ENCODE measurements around the gene CD300H.

The CD300H gene

DNA sequence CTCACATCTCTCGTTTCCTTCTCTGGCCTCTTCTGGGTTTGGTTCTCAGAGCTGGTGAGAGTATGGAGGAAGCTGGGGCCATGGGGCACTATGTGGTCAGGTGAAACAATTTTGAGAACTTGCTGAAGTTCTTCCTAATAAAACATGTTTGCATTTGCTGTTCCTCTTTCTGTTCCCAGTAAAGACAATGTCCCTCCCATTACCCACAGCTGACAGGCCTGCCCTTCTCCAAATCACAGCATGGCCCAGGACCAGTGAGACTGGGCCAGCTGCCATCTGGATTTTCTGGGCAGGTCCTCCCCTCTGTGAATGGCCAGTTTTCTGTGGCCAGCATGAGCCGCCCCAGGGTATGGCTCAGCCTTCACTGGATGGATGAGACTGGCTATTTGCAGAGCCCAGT is at the start of gene CD300H:
TSS of gene CD300H (minus strand) at position 113 of the 400 bp plus-strand sequence.
- H3K27me3 ChIP-seq = no peaks in the 10 kb centered on the region
- H3K9me3 ChIP-seq (replicated peaks in 1 of 11) = no peaks in the 10 kb centered on the region
- no peaks in the 10 kb centered on the region; a peak in 1 of 22 replicates for H4K20me1 ChIP-seq
- peaks cover 0 to 73% (median 35%) of the 10 kb centered on the region in 10 experiments; a peak in 15 of 20 replicates for H3K4me1 ChIP-seq
- H3K4me3 ChIP-seq = no peak within 1 kb of the TSS
- TF ChIP-seq Cebpa-rat (IDR thresholded peaks at IDR 0.05) = no peak
- peak within 1 kb of the TSS in 6 of 11 experiments; percentile 15 to 87 (median 82); a peak in 11 of 22 replicates for H3K4me2 ChIP-seq
- H3K27ac ChIP-seq = peak within 1 kb of the TSS in 3 of 11 experiments; percentile 46 to 64 (median 62); a peak in 4 of 22 replicates
- H3K9ac ChIP-seq = no peak within 1 kb of the TSS
- H3K36me3 ChIP-seq = no peaks in the 10 kb centered on the region

DNA sequence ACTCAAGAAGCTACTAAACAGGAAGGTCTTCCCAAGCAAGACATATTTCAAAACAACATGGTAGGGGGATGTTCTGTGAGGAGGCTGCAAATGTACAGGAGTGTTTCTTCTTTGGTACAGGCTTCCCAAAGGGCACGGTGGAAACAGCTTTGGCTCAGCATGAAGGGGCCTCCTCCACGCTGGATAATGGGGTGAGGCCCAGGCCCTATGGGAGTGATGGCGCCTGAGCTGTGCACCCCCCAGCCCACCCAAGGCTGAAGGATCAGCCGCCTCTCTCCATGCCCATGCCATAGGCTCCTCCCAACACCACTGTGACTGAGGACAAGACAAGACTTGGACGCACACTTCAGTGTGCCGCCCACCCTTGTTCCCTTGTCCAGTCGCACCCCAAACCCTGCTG is 49.4 kb upstream of the CD300H start:
- Histone ChIP-seq H3K4me1 (peaks cover 14 to 100% (median 80%) of the 10 kb centered on the region in 10 experiments), H3K9ac (no peak overlapping the region; a peak in 1 of 22 replicates), H3K27me3 (peaks cover 0 to 6% (median 0%) of the 10 kb centered on the region in 11 experiments; a peak in 5 of 22 replicates), H4K20me1 (peaks cover 0 to 100% (median 0%) of the 10 kb centered on the region in 11 experiments; a peak in 7 of 22 replicates), H3K27ac (peak overlapping the region in 3 of 11 experiments; percentile 6 to 25 (median 10); a peak in 2 of 22 replicates), H3K9me3 (replicated peaks in 1 of 11) (peaks cover 0 to 7% (median 0%) of the 10 kb centered on the region in 11 experiments; a peak in 1 of 22 replicates), H3K36me3 (peaks cover 0 to 100% (median 0%) of the 10 kb centered on the region in 11 experiments; a peak in 9 of 22 replicates), H3K4me3 (peak overlapping the region in 3 of 10 experiments; percentile 63 to 82 (median 73); a peak in 5 of 20 replicates), H3K4me2 (peak overlapping the region in 10 of 11 experiments; percentile 4 to 98 (median 72); a peak in 17 of 22 replicates)
- no peak for TF ChIP-seq Cebpa-rat (IDR thresholded peaks at IDR 0.05)

GRCh38 chr17:74612046-74612445 is 44.7 kb upstream of the CD300H start:
- Histone ChIP-seq H3K4me3 (peak overlapping the region in 3 of 10 experiments; percentile 37 to 48 (median 43); a peak in 3 of 20 replicates), H3K9ac (peak overlapping the region in 6 of 11 experiments; percentile 42 to 61 (median 55); a peak in 10 of 22 replicates), H3K27me3 (peaks cover 0 to 38% (median 7%) of the 10 kb centered on the region in 11 experiments; a peak in 10 of 22 replicates)

GRCh38 chr17:74610108-74610507 is 42.8 kb upstream of the CD300H start:
- peaks cover 40 to 81% (median 60%) of the 10 kb centered on the region in 10 experiments for H3K4me1 ChIP-seq
- H3K4me2 ChIP-seq = peak overlapping the region in 3 of 11 experiments; percentile 5 to 86 (median 12); a peak in 3 of 22 replicates
- no peak for TF ChIP-seq Cebpa-rat (IDR thresholded peaks at IDR 0.05)
- H3K9me3 ChIP-seq (replicated peaks in 1 of 11) = peaks cover 10 to 21% (median 12%) of the 10 kb centered on the region in 11 experiments; a peak in 16 of 22 replicates
- H3K9ac ChIP-seq = no peak overlapping the region
- peaks cover 0 to 58% (median 0%) of the 10 kb centered on the region in 11 experiments; a peak in 9 of 22 replicates for H3K36me3 ChIP-seq
- H4K20me1 ChIP-seq = peaks cover 0 to 66% (median 0%) of the 10 kb centered on the region in 11 experiments; a peak in 7 of 22 replicates
- peaks cover 0 to 57% (median 22%) of the 10 kb centered on the region in 11 experiments; a peak in 16 of 22 replicates for H3K27me3 ChIP-seq
- no peak overlapping the region for H3K4me3 ChIP-seq
- H3K27ac ChIP-seq = no peak overlapping the region

More at GRCh38 chr17:74612046-74612445, 44.7 kb upstream of the CD300H start:
- TF ChIP-seq Cebpa-rat (IDR thresholded peaks at IDR 0.05) = no peak
- Histone ChIP-seq H3K4me1 (peaks cover 23 to 81% (median 60%) of the 10 kb centered on the region in 10 experiments), H3K36me3 (peaks cover 0 to 74% (median 0%) of the 10 kb centered on the region in 11 experiments; a peak in 9 of 22 replicates), H3K4me2 (peak overlapping the region; percentile 80 to 98 (median 90)), H3K27ac (peak overlapping the region in 10 of 11 experiments; percentile 11 to 77 (median 56); a peak in 18 of 22 replicates), H3K9me3 (replicated peaks in 1 of 11) (peaks cover 6 to 15% (median 8%) of the 10 kb centered on the region in 11 experiments; a peak in 16 of 22 replicates), H4K20me1 (peaks cover 0 to 86% (median 0%) of the 10 kb centered on the region in 11 experiments; a peak in 7 of 22 replicates)

- peaks cover 10 to 21% (median 12%) of the 10 kb centered on the region in 11 experiments; a peak in 16 of 22 replicates for H3K9me3 ChIP-seq (replicated peaks in 1 of 11)
- H3K27ac ChIP-seq = no peak overlapping the region
- TF ChIP-seq Cebpa-rat (IDR thresholded peaks at IDR 0.05) = no peak
- H3K36me3 ChIP-seq = peaks cover 0 to 42% (median 0%) of the 10 kb centered on the region in 11 experiments; a peak in 9 of 22 replicates
- H4K20me1 ChIP-seq = peaks cover 0 to 50% (median 6%) of the 10 kb centered on the region in 11 experiments; a peak in 9 of 22 replicates
- no peak overlapping the region for H3K4me3 ChIP-seq
- peaks cover 54 to 81% (median 65%) of the 10 kb centered on the region in 10 experiments for H3K4me1 ChIP-seq
- H3K27me3 ChIP-seq = peaks cover 0 to 63% (median 22%) of the 10 kb centered on the region in 11 experiments; a peak in 16 of 22 replicates
- no peak overlapping the region for H3K9ac ChIP-seq
- no peak overlapping the region for H3K4me2 ChIP-seq
Observed at GRCh38 chr17:74608511-74608910, 41.2 kb upstream of the CD300H start.

DNA sequence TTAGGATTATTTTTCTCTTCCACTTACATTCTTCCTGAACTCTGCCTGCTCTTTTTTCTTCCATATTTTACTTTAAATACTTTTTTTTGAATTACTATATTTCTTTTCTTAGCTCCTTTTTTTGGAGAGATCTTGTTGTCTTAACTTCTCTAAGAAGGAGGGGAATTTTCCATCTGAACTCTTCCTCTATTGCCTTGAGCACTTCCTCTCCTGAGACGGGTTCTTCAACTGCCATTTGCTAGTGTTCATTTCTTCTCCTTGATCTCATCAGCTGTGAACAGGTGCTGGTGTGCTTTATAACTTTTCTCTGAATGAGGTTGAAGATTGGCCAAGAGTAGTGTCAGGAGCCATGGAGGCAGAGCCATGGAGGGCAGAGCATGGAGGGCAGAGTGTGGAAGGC is 39.9 kb upstream of the CD300H start:
- Histone ChIP-seq H3K9me3 (replicated peaks in 1 of 11) (peaks cover 10 to 21% (median 12%) of the 10 kb centered on the region in 11 experiments; a peak in 16 of 22 replicates), H3K4me1 (peaks cover 54 to 81% (median 65%) of the 10 kb centered on the region in 10 experiments)
- no peak for TF ChIP-seq Cebpa-rat (IDR thresholded peaks at IDR 0.05)

DNA sequence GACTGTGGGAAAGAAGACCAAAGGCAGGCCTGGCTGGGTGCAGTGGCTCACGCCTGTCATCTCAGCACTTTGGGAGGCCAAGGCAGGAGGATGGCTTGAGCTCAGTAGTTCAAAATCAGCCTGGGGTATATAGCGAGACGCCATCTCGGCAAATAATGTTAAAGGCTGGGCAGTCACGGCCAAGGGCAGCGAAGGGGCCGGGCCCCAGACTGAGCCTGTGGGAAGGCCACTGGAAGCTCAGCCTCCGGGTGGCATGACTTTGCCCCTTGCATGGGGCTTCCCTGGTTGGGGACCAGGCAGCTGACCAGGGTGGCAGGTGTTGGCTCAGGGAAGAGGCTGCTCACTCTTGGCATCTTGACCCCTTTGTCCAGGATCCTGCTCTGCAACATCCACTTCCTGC is 38.7 kb upstream of the CD300H start:
- Histone ChIP-seq H3K4me1 (peaks cover 58 to 81% (median 64%) of the 10 kb centered on the region in 10 experiments), H3K9ac (no peak overlapping the region; a peak in 1 of 22 replicates), H3K36me3 (peaks cover 0 to 19% (median 0%) of the 10 kb centered on the region in 11 experiments; a peak in 8 of 22 replicates), H3K4me2 (peak overlapping the region; percentile 14 to 98 (median 92); a peak in 20 of 22 replicates), H3K27ac (peak overlapping the region in 2 of 11 experiments; percentile 82 to 85; a peak in 2 of 22 replicates), H3K27me3 (peaks cover 0 to 71% (median 30%) of the 10 kb centered on the region in 11 experiments; a peak in 16 of 22 replicates), H3K4me3 (no peak overlapping the region), H3K9me3 (replicated peaks in 1 of 11) (peaks cover 10 to 21% (median 12%) of the 10 kb centered on the region in 11 experiments; a peak in 16 of 22 replicates), H4K20me1 (peaks cover 0 to 28% (median 12%) of the 10 kb centered on the region in 11 experiments; a peak in 7 of 22 replicates)
- TF ChIP-seq Cebpa-rat (IDR thresholded peaks at IDR 0.05) = no peak

More for the DNA sequence above, 39.9 kb upstream of the CD300H start:
- Histone ChIP-seq H3K4me3 (no peak overlapping the region), H3K36me3 (peaks cover 0 to 30% (median 0%) of the 10 kb centered on the region in 11 experiments; a peak in 9 of 22 replicates), H3K4me2 (peak overlapping the region; percentile 22 to 95 (median 39); a peak in 15 of 22 replicates), H3K27ac (no peak overlapping the region), H4K20me1 (peaks cover 0 to 39% (median 12%) of the 10 kb centered on the region in 11 experiments; a peak in 8 of 22 replicates), H3K9ac (no peak overlapping the region), H3K27me3 (peaks cover 0 to 76% (median 28%) of the 10 kb centered on the region in 11 experiments; a peak in 16 of 22 replicates)

GRCh38 chr17:74605361-74605760 is 38.1 kb upstream of the CD300H start:
- Histone ChIP-seq H3K27me3 (peaks cover 0 to 64% (median 29%) of the 10 kb centered on the region in 11 experiments; a peak in 16 of 22 replicates), H4K20me1 (peaks cover 0 to 23% (median 12%) of the 10 kb centered on the region in 11 experiments; a peak in 7 of 22 replicates), H3K4me3 (peak overlapping the region in 2 of 10 experiments; percentile 9 to 33; a peak in 1 of 20 replicates), H3K27ac (peak overlapping the region in 7 of 11 experiments; percentile 64 to 85 (median 78); a peak in 13 of 22 replicates), H3K4me2 (peak overlapping the region; percentile 80 to 98 (median 92)), H3K4me1 (peaks cover 65 to 81% (median 70%) of the 10 kb centered on the region in 10 experiments), H3K36me3 (peaks cover 0 to 15% (median 0%) of the 10 kb centered on the region in 11 experiments; a peak in 4 of 22 replicates), H3K9me3 (replicated peaks in 1 of 11) (peaks cover 10 to 21% (median 12%) of the 10 kb centered on the region in 11 experiments; a peak in 16 of 22 replicates), H3K9ac (0 out of 22 replicates have a peak overlapping the region, but pooled peaks of 1 of the 11 experiments have one; percentile 34)
- TF ChIP-seq Cebpa-rat (IDR thresholded peaks at IDR 0.05) = no peak
